ENCODE measurements around the gene ADCY7. TPM values are rescaled to one million over a fixed set of nuclear protein-coding genes. Genes with fewer than 3 reads are reported as not detected.

Gene ADCY7
- total and polyA plus RNA-seq, 2 of the 4 experiments (the other 2 are of a cell fraction): 15.2 to 17.1 TPM

GRCh38 chr16:50329446-50330189 is 63.3 kb downstream of the ADCY7 start:
- Histone ChIP-seq H2BK15ac (ENCODE audit: low read depth, low read length) (no peak overlapping the region), H3K9me3 (ENCODE audit: control insufficient read depth, insufficient read depth, low read length) (no peaks in the 10 kb centered on the region; the same call in 1 of the 2 replicates), H3K56ac (ENCODE audit: extremely low read depth, insufficient read depth, low read length) (no peak overlapping the region), H3K36me3 (ENCODE audit: control insufficient read depth, insufficient read depth, low read length) (peaks cover 19% of the 10 kb centered on the region), H3K18ac (ENCODE audit: low read depth, low read length) (no peak overlapping the region; the same call in 1 of the 2 replicates), H3K14ac (replicated peaks; ENCODE audit: low read depth, low read length) (no peak overlapping the region), H4K20me1 (ENCODE audit: insufficient read depth, low read length) (peaks cover 12% of the 10 kb centered on the region), H3K4me3 (ENCODE audit: insufficient read depth, low read depth, low read length) (no peak overlapping the region), H4K8ac (ENCODE audit: low read depth in 2 of 2, low read length in 2 of 2) (no peak overlapping the region), H3K27ac (ENCODE audit: insufficient read depth, low read length) (peak overlapping the region; percentile 16; the same call in 1 of the 2 replicates), H3K79me1 (ENCODE audit: low read depth in 1 of 2, low read length in 2 of 2) (peaks cover 0 to 22% of the 10 kb centered on the region in 2 experiments; a peak in 2 of 4 replicates), H2AK5ac (ENCODE audit: low read depth, low read length) (no peak overlapping the region), H2AFZ (replicated peaks; ENCODE audit: low read length, poor library complexity) (no peak overlapping the region), H3K27me3 (ENCODE audit: control insufficient read depth, insufficient read depth, low read length) (no peaks in the 10 kb centered on the region), H2BK120ac (ENCODE audit: low read depth, low read length) (no peak overlapping the region), H3K23ac (ENCODE audit: low read depth, low read length) (no peak overlapping the region), H3K4ac (ENCODE audit: low read depth, low read length) (no peak overlapping the region), H3K4me2 (ENCODE audit: low read depth, low read length) (no peak overlapping the region), H2BK20ac (ENCODE audit: low read depth, low read length) (no peak overlapping the region), H4K5ac (ENCODE audit: low read depth, low read length) (peak overlapping the region; percentile 36; the same call in 1 of the 2 replicates), H3K4me1 (ENCODE audit: control insufficient read depth, insufficient read depth, low read length) (peaks cover 9% of the 10 kb centered on the region), H4K91ac (ENCODE audit: insufficient read depth, low read depth, low read length) (no peak overlapping the region), H2AK9ac (replicated peaks; ENCODE audit: low read depth, low read length, poor library complexity) (no peak overlapping the region), H2BK5ac (ENCODE audit: low read depth, low read length, poor library complexity, severe bottlenecking) (no peak overlapping the region), H3K9ac (ENCODE audit: low read depth, low read length) (peak overlapping the region; percentile 39; the same call in 1 of the 2 replicates), H3K9me1 (ENCODE audit: insufficient read depth, low read length) (peaks cover 8% of the 10 kb centered on the region; the same call in 1 of the 2 replicates)
- dilution Hi-C loops (cut with HindIII; ENCODE audit: low sequenced_read_pairs, unreplicated experiment) (no loop called here), intact Hi-C loops (cut with micrococcal nuclease) (loop anchor here (10.0 kb wide), 1 partner anchor 415 kb away; the partner anchor contains the start of gene CYLD), in situ Hi-C loops (cut with MboI; ENCODE audit: low sequenced_read_pairs) (no loop called here)
- DNase-seq (no peak), ATAC-seq (ENCODE audit: low read depth) (peak; percentile 8; the same call in 1 of the 2 replicates)
- BruUV-seq (replicated peaks): no TSS peak
- ChIA-PET CTCF (interaction anchor here (0.6 to 1.4 kb wide), 3 partner anchors 75 to 119 kb away, joined by 3 to 6 read pairs (median 3); no protein-coding TSS in a partner anchor), POLR2A (ENCODE audit: unreplicated experiment) (no interaction called here)
- WGBS, 2 experiments (ENCODE audit: extremely low coverage in 2 of 2, insufficient read length in 1 of 2): 55% methylated on average over 3 of the region's 11 CpGs; no CpG with 5 or more reads in 1 of the 2 experiments
- TF ChIP-seq FOS (IDR thresholded peaks at IDR 0.05; ENCODE audit: low read depth, low read length) (no peak), BHLHE40 (IDR thresholded peaks at IDR 0.05; ENCODE audit: low read depth, low read length) (no peak), SMC3 (IDR thresholded peaks at IDR 0.05; ENCODE audit: low read depth, low read length) (no peak), MXI1 (IDR thresholded peaks at IDR 0.05; ENCODE audit: borderline replicate concordance, low read depth, low read length) (no peak), RAD21 (IDR thresholded peaks at IDR 0.05; ENCODE audit: low read length) (no peak), MAFK (IDR thresholded peaks at IDR 0.05; ENCODE audit: low read depth, low read length) (no peak), CEBPB (IDR thresholded peaks at IDR 0.05; ENCODE audit: low read depth, low read length) (no peak), NFE2L2 (IDR thresholded peaks at IDR 0.05; ENCODE audit: low read depth, low read length) (no peak), RCOR1 (IDR thresholded peaks at IDR 0.05; ENCODE audit: insufficient replicate concordance, low read length) (no peak), POLR2A (IDR thresholded peaks at IDR 0.05; ENCODE audit: low read depth, low read length) (no peak), MAZ (IDR thresholded peaks at IDR 0.05; ENCODE audit: borderline replicate concordance, low read depth, low read length) (no peak), ELK1 (IDR thresholded peaks at IDR 0.05; ENCODE audit: borderline replicate concordance, low read depth, low read length) (no peak)
- TF ChIP-seq, protein P1, sequence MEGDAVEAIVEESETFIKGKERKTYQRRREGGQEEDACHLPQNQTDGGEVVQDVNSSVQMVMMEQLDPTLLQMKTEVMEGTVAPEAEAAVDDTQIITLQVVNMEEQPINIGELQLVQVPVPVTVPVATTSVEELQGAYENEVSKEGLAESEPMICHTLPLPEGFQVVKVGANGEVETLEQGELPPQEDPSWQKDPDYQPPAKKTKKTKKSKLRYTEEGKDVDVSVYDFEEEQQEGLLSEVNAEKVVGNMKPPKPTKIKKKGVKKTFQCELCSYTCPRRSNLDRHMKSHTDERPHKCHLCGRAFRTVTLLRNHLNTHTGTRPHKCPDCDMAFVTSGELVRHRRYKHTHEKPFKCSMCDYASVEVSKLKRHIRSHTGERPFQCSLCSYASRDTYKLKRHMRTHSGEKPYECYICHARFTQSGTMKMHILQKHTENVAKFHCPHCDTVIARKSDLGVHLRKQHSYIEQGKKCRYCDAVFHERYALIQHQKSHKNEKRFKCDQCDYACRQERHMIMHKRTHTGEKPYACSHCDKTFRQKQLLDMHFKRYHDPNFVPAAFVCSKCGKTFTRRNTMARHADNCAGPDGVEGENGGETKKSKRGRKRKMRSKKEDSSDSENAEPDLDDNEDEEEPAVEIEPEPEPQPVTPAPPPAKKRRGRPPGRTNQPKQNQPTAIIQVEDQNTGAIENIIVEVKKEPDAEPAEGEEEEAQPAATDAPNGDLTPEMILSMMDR (conservative IDR thresholded peaks at IDR 0.05; ENCODE audit: low read depth, low read length): no peak
- TF ChIP-seq, protein P2, sequence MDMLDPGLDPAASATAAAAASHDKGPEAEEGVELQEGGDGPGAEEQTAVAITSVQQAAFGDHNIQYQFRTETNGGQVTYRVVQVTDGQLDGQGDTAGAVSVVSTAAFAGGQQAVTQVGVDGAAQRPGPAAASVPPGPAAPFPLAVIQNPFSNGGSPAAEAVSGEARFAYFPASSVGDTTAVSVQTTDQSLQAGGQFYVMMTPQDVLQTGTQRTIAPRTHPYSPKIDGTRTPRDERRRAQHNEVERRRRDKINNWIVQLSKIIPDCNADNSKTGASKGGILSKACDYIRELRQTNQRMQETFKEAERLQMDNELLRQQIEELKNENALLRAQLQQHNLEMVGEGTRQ (IDR thresholded peaks at IDR 0.05; ENCODE audit: low read depth, low read length): no peak

Data from IMR-90 (cell line).